ENCODE data around the gene MRPL50. TPM values are rescaled to one million over a fixed set of nuclear protein-coding genes. Genes with fewer than 3 reads are reported as not detected.

Gene MRPL50
- total RNA-seq, 1 donor from 2014 or later: 10.9 TPM

- intact Hi-C loops (cut with DNase I): no loop called here
- Histone ChIP-seq H3K27me3 (ENCODE audit: low read depth) (no peaks in the 10 kb centered on the region), H3K36me3 (no peaks in the 10 kb centered on the region), H3K27ac (no peak overlapping the region), H3K4me1 (no peaks in the 10 kb centered on the region), H3K9me3 (no peaks in the 10 kb centered on the region), H3K4me3 (no peak overlapping the region)
- ATAC-seq: no peak
- no peak for DNase-seq
- TF ChIP-seq CTCF (IDR thresholded peaks at IDR 0.05): no peak
Observed at GRCh38 chr9:101359679-101360078, 38.7 kb downstream of the MRPL50 start.

DNA sequence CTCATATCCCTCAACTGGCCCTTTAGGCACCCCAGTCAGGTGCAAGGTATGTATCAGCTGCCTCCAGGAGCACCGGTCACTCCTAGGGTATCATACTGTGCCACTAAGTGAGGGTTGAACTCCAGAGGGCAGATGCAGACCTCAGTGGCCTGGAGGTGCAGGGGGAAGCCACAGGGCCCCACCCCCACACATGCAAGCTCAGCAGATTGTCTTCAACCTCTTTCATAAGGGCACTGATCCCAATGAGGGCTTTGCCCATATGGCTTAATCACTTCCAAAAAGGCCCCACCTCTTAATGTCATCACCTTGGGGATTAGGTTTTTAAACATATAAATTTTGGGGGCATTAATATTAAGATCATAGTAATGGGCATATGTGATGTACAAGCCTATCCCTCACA lies 41.8 kb downstream of the MRPL50 start:
- no peak for TF ChIP-seq CTCF (IDR thresholded peaks at IDR 0.05)
- Histone ChIP-seq H3K9me3 (no peaks in the 10 kb centered on the region), H3K4me1 (no peaks in the 10 kb centered on the region), H3K27me3 (ENCODE audit: low read depth) (no peaks in the 10 kb centered on the region), H3K27ac (no peak overlapping the region), H3K36me3 (no peaks in the 10 kb centered on the region), H3K4me3 (no peak overlapping the region)
- ATAC-seq (no peak), DNase-seq (no peak)
- intact Hi-C loops (cut with DNase I): no loop called here

- DNase-seq (no peak), ATAC-seq (no peak)
- H3K27me3 ChIP-seq (ENCODE audit: low read depth): no peaks in the 10 kb centered on the region
- H3K9me3 ChIP-seq: no peaks in the 10 kb centered on the region
- intact Hi-C loops (cut with DNase I): no loop called here
- no peak overlapping the region for H3K4me3 ChIP-seq
- H3K36me3 ChIP-seq: no peaks in the 10 kb centered on the region
- no peak for TF ChIP-seq CTCF (IDR thresholded peaks at IDR 0.05)
- H3K27ac ChIP-seq: no peak overlapping the region
- no peaks in the 10 kb centered on the region for H3K4me1 ChIP-seq
Observed at GRCh38 chr9:101354765-101355708, 43.4 kb downstream of the MRPL50 start.

- H3K4me1 ChIP-seq: no peaks in the 10 kb centered on the region
- intact Hi-C loops (cut with DNase I): no loop called here
- H3K36me3 ChIP-seq: no peaks in the 10 kb centered on the region
- no peaks in the 10 kb centered on the region for H3K9me3 ChIP-seq
- DNase-seq (no peak), ATAC-seq (no peak)
- no peak overlapping the region for H3K4me3 ChIP-seq
- no peaks in the 10 kb centered on the region for H3K27me3 ChIP-seq (ENCODE audit: low read depth)
- no peak overlapping the region for H3K27ac ChIP-seq
- TF ChIP-seq CTCF (IDR thresholded peaks at IDR 0.05): no peak
Observed at GRCh38 chr9:101354143-101354764, 44.2 kb downstream of the MRPL50 start.

GRCh38 chr9:101353683-101354082 lies 44.7 kb downstream of the MRPL50 start:
- no peaks in the 10 kb centered on the region for H3K4me1 ChIP-seq
- no peak for ATAC-seq
- H3K36me3 ChIP-seq: no peaks in the 10 kb centered on the region
- no peak overlapping the region for H3K4me3 ChIP-seq
- H3K27me3 ChIP-seq (ENCODE audit: low read depth): no peaks in the 10 kb centered on the region
- no peaks in the 10 kb centered on the region for H3K9me3 ChIP-seq
- no peak overlapping the region for H3K27ac ChIP-seq
- intact Hi-C loops (cut with DNase I): no loop called here
- DNase-seq: no peak
- no peak for TF ChIP-seq CTCF (IDR thresholded peaks at IDR 0.05)

Measured in lower lobe of right lung (tissue), 2 donors.